GM23248 (cell line): ENCODE measurements around the gene NAA40. TPM values are rescaled to one million over a fixed set of nuclear protein-coding genes. Genes with fewer than 3 reads are reported as not detected.
A peak's percentile ranks its signal among the peaks of the same experiment; 100 is the strongest.

Source experiments
- DNase-seq: peaks from one replicate; pipeline ENCODE4 v3.0.0-alpha.2; 2015
- H2AFZ ChIP-seq: fragments of 200-600 bp; sonication (generic); 2 replicates; pipeline ENCODE4 v1.6.1; 2016; ENCODE audit warnings: antibody characterized with exemption
- H3F3A ChIP-seq: fragments of 200-600 bp; sonication (generic); 2 replicates; pipeline ENCODE4 v1.6.1; 2016; ENCODE audit warnings: mild to moderate bottlenecking, antibody characterized with exemption, mixed run types; ENCODE audit not compliant: insufficient read depth
- H3K27ac ChIP-seq: fragments of 200-600 bp; sonication (generic); 2 replicates; pipeline ENCODE4 v1.5.1; 2016; ENCODE audit warnings: mild to moderate bottlenecking
- H3K27me3 ChIP-seq: fragments of 200-600 bp; sonication (generic); replicated peaks from 2 replicates; pipeline ENCODE4 v1.6.1; 2016; ENCODE audit warnings: mild to moderate bottlenecking; ENCODE audit not compliant: insufficient read depth
- H3K36me3 ChIP-seq: fragments of 200-600 bp; sonication (generic); 2 replicates; pipeline ENCODE4 v1.6.1; 2016; ENCODE audit warnings: low read depth, mild to moderate bottlenecking
- H3K4me1 ChIP-seq: fragments of 200-600 bp; sonication (generic); 2 replicates; pipeline ENCODE4 v1.6.1; 2016; ENCODE audit warnings: mild to moderate bottlenecking; ENCODE audit not compliant: insufficient read depth
- H3K4me2 ChIP-seq: fragments of 200-600 bp; sonication (generic); one replicate; pipeline ENCODE4 v1.6.1; 2016; ENCODE audit warnings: mild to moderate bottlenecking; ENCODE audit not compliant: unreplicated experiment
- H3K4me3 ChIP-seq: fragments of 200-600 bp; sonication (generic); 2 replicates; pipeline ENCODE4 v1.5.1; 2016; ENCODE audit warnings: mild to moderate bottlenecking
- H3K79me2 ChIP-seq: fragments of 200-600 bp; sonication (generic); 2 replicates; pipeline ENCODE4 v1.6.1; 2016; ENCODE audit warnings: mild to moderate bottlenecking; ENCODE audit not compliant: insufficient read depth
- H3K9ac ChIP-seq: fragments of 200-600 bp; sonication (generic); 2 replicates; pipeline ENCODE4 v1.6.1; 2016; ENCODE audit warnings: mild to moderate bottlenecking
- H3K9me2 ChIP-seq: fragments of 200-600 bp; sonication (generic); 2 replicates; pipeline ENCODE4 v1.6.1; 2016; ENCODE audit warnings: mixed run types, mild to moderate bottlenecking, moderate library complexity; ENCODE audit not compliant: insufficient read depth
- H3K9me3 ChIP-seq: fragments of 200-600 bp; sonication (generic); one replicate; pipeline ENCODE4 v1.6.1; 2017; ENCODE audit warnings: low read depth
- H4K20me1 ChIP-seq: fragments of 200-600 bp; sonication (generic); 2 replicates; pipeline ENCODE4 v1.6.0; 2016; ENCODE audit not compliant: insufficient read depth
- EZH2 ChIP-seq: fragments of 200-600 bp; sonication (generic); IDR thresholded peaks from 2 replicates; pipeline ENCODE4 v1.6.1; 2018; ENCODE audit warnings: antibody characterized with exemption, mild to moderate bottlenecking; ENCODE audit not compliant: insufficient read depth, poor library complexity, severe bottlenecking
- EZH2phosphoT487 ChIP-seq: fragments of 200-600 bp; sonication (generic); IDR thresholded peaks from 2 replicates; pipeline ENCODE4 v1.6.1; 2018; ENCODE audit warnings: antibody characterized with exemption, moderate library complexity, mild to moderate bottlenecking, low read depth; ENCODE audit not compliant: insufficient read depth
- WGBS, 2 experiments: methylation state at CpG; one replicate each; pipeline ENCODE4 v1.1.6; 2015 to 2017; ENCODE audit warnings: low lambda C conversion rate in 2 of 2, low coverage in 1 of 2; ENCODE audit errors: missing lambda C conversion rate in 2 of 2; 5-methylcytosine and 5-hydroxymethylcytosine counted together
- in situ Hi-C: fragments of 300-500 bp; cut with MboI; formaldehyde crosslinking; loops from 2 replicates; pipeline ENCODE4 v1.15.0; 2020
- polyA plus RNA-seq: library from polyadenylated mRNA; unstranded; fragments of >200 nt; fragmentation: Nextera tagmentation; extraction: Ambion mirVana; gene quantifications from 2 replicates; pipeline ENCODE4 v1.2.1, GENCODE V29; 2016
- total RNA-seq: library from RNA; depleted of rRNA; stranded (reverse); fragments of >200 nt; shearing (Covaris generic); gene quantifications from 2 replicates; pipeline ENCODE4 v1.2.3, GENCODE V29; 2014

Gene NAA40
- total and polyA plus RNA-seq, 2 experiments from 2014 or later: 11.7 to 12.0 TPM

- Histone ChIP-seq H3K9ac (peak overlapping the region; percentile 27; the same call in 1 of the 2 replicates), H3F3A (no peaks in the 10 kb centered on the region), H3K79me2 (no peaks in the 10 kb centered on the region), H3K27me3 (no peaks in the 10 kb centered on the region), H3K4me2 (peak overlapping the region; percentile 82), H2AFZ (no peak overlapping the region), H3K4me1 (peaks cover 4% of the 10 kb centered on the region), H3K36me3 (no peaks in the 10 kb centered on the region; the same call in 1 of the 2 replicates), H3K9me2 (no peaks in the 10 kb centered on the region), H3K4me3 (peak overlapping the region; percentile 67; the same call in 1 of the 2 replicates), H3K27ac (no peak overlapping the region), H3K9me3 (no peaks in the 10 kb centered on the region), H4K20me1 (no peaks in the 10 kb centered on the region)
- 5 to 13% methylated on average over 25 to 49 of the region's 59 CpGs for WGBS, 2 experiments
- TF ChIP-seq EZH2phosphoT487 (no peak), EZH2 (no peak)
- in situ Hi-C loops: loop anchor here (10.0 kb wide), 1 partner anchor 145 kb away; no protein-coding TSS in a partner anchor
- DNase-seq: peak; percentile 79
Measured at GRCh38 chr11:63999349-64000025, 60.7 kb downstream of the NAA40 start.

- peak overlapping the region; percentile 67 for H3K4me3 ChIP-seq
- peaks cover 4% of the 10 kb centered on the region for H3K4me1 ChIP-seq
- H3K4me2 ChIP-seq: peak overlapping the region; percentile 82
- no peaks in the 10 kb centered on the region for H3K9me2 ChIP-seq
- peak overlapping the region; percentile 55; the same call in 1 of the 2 replicates for H2AFZ ChIP-seq
- no peaks in the 10 kb centered on the region for H4K20me1 ChIP-seq
- H3K9ac ChIP-seq: peak overlapping the region; percentile 37
- H3K27ac ChIP-seq: no peak overlapping the region
- H3F3A ChIP-seq: no peaks in the 10 kb centered on the region
- no peaks in the 10 kb centered on the region for H3K27me3 ChIP-seq
- in situ Hi-C loops: loop anchor here (10.0 kb wide), 1 partner anchor 145 kb away; no protein-coding TSS in a partner anchor
- WGBS, 2 experiments: 2 to 3% methylated on average over 18 to 31 of the region's 67 CpGs
- H3K36me3 ChIP-seq: no peaks in the 10 kb centered on the region
- H3K9me3 ChIP-seq: no peaks in the 10 kb centered on the region
- H3K79me2 ChIP-seq: no peaks in the 10 kb centered on the region
- no peak for TF ChIP-seq EZH2
- no peak for TF ChIP-seq EZH2phosphoT487
- DNase-seq: peak; percentile 89
Measured at GRCh38 chr11:64000026-64000739, 61.4 kb downstream of the NAA40 start.

- Histone ChIP-seq H3K4me2 (peak overlapping the region; percentile 82), H3K79me2 (no peaks in the 10 kb centered on the region)
Measured at GRCh38 chr11:64000740-64001483, 62.1 kb downstream of the NAA40 start.

More at GRCh38 chr11:64000740-64001483, 62.1 kb downstream of the NAA40 start:
- H3K27me3 ChIP-seq: no peaks in the 10 kb centered on the region
- H3K36me3 ChIP-seq: no peaks in the 10 kb centered on the region
- H2AFZ ChIP-seq: peak overlapping the region; percentile 55; the same call in 1 of the 2 replicates
- no peak for TF ChIP-seq EZH2phosphoT487
- TF ChIP-seq EZH2: no peak
- H3K4me1 ChIP-seq: peaks cover 4% of the 10 kb centered on the region
- no peaks in the 10 kb centered on the region for H3K9me3 ChIP-seq
- peak overlapping the region; percentile 67 for H3K4me3 ChIP-seq
- no peaks in the 10 kb centered on the region for H3F3A ChIP-seq
- peak; percentile 16 for DNase-seq
- no peaks in the 10 kb centered on the region for H4K20me1 ChIP-seq
- H3K9ac ChIP-seq: peak overlapping the region; percentile 37
- WGBS, 2 experiments: 14 to 16% methylated on average over 45 to 56 of the region's 60 CpGs
- H3K9me2 ChIP-seq: no peaks in the 10 kb centered on the region
- no peak overlapping the region for H3K27ac ChIP-seq
- in situ Hi-C loops: loop anchor here (10.0 kb wide), 1 partner anchor 144 kb away; no protein-coding TSS in a partner anchor
